H1 (cell line): ENCODE data around the gene ZNF560. TPM values are rescaled to one million over a fixed set of nuclear protein-coding genes. Genes with fewer than 3 reads are reported as not detected.

Experiments used
- CTCF ChIA-PET: fragments of 300-600 bp; sonication (Branson Sonifier 250); formaldehyde crosslinking; loops from one replicate; lab custom pipeline; 2021; ENCODE audit not compliant: partially characterized antibody; lab: Charles Lee
- POLR2A ChIA-PET: fragments of 300-600 bp; sonication (Branson Sonifier 250); formaldehyde crosslinking; loops from one replicate; lab custom pipeline; 2021; ENCODE audit warnings: inconsistent platforms; ENCODE audit not compliant: partially characterized antibody; lab: Charles Lee
- DNase-seq, 2 experiments: peaks; one replicate each; pipeline versions ENCODE4 v3.0.0 to v3.0.0-alpha.2; 2010 to 2022; ENCODE audit warnings: low spot score in 2 of 2, low read depth in 1 of 2, mixed read lengths in 1 of 2
- FAIRE-seq: peaks from 2 replicates; lab custom pipeline; 2011; peaks lifted over from hg19 to GRCh38; lab: Jason Lieb, UNC
- H2AFZ ChIP-seq: 2 replicates; pipeline ENCODE4 v1.8.1; 2012; ENCODE audit warnings: low read length, inconsistent platforms
- H2AK5ac ChIP-seq: 2 replicates; pipeline ENCODE4 v1.6.1; 2013; ENCODE audit warnings: low read depth, low read length
- H2BK120ac ChIP-seq: replicated peaks from 2 replicates; pipeline ENCODE3; 2013; ENCODE audit warnings: low read depth, low read length, inconsistent platforms
- H2BK12ac ChIP-seq: 2 replicates; pipeline ENCODE4 v1.6.1; 2013; ENCODE audit warnings: low read depth, low read length
- H2BK15ac ChIP-seq: 2 replicates; pipeline ENCODE4 v1.6.1; 2013; ENCODE audit warnings: low read length
- H2BK20ac ChIP-seq: 2 replicates; pipeline ENCODE4 v1.6.1; 2013; ENCODE audit warnings: low read length
- H2BK5ac ChIP-seq: 2 replicates; pipeline ENCODE4 v1.6.1; 2013; ENCODE audit warnings: low read depth, low read length
- H3K14ac ChIP-seq: 2 replicates; pipeline ENCODE4 v1.6.1; 2013; ENCODE audit warnings: inconsistent platforms; ENCODE audit not compliant: insufficient read length
- H3K18ac ChIP-seq: 2 replicates; pipeline ENCODE4 v1.6.1; 2013; ENCODE audit warnings: low read length; ENCODE audit errors: extremely low read depth
- H3K23ac ChIP-seq: 2 replicates; pipeline ENCODE4 v1.6.1; 2013; ENCODE audit warnings: inconsistent platforms; ENCODE audit not compliant: insufficient read length
- H3K23me2 ChIP-seq: 2 replicates; pipeline ENCODE4 v1.6.1; 2013; ENCODE audit warnings: low read depth, low read length
- H3K27ac ChIP-seq: 2 replicates; pipeline ENCODE4 v1.6.1; 2011; ENCODE audit warnings: low read depth, low read length, inconsistent platforms
- H3K27me3 ChIP-seq, 4 experiments: replicated peaks in 1 of 4; 1 replicate in 1 of 4; 2 replicates in 3 of 4; pipeline versions ENCODE4 v1.6.1 to v1.8.1; 2011 to 2013; ENCODE audit warnings: low read length in 3 of 4, mild to moderate bottlenecking in 3 of 4, inconsistent platforms in 2 of 4, mixed read lengths in 2 of 4, moderate library complexity in 1 of 4; ENCODE audit not compliant: control insufficient read depth in 3 of 4, insufficient read depth in 3 of 4; ENCODE audit errors: extremely low read depth in 1 of 4
- H3K36me3 ChIP-seq, 4 experiments: 2 replicates each; pipeline versions ENCODE4 v1.6.1 to v1.8.1; 2011 to 2013; ENCODE audit warnings: mild to moderate bottlenecking in 4 of 4, low read length in 3 of 4, moderate library complexity in 2 of 4, control low read depth in 1 of 4, inconsistent platforms in 1 of 4; ENCODE audit not compliant: insufficient read depth in 4 of 4, control insufficient read depth in 2 of 4
- H3K4ac ChIP-seq: replicated peaks from 2 replicates; pipeline ENCODE3; 2013; ENCODE audit warnings: low read length, low read depth, mixed read lengths, inconsistent platforms; ENCODE audit not compliant: insufficient read length
- H3K4me1 ChIP-seq, 4 experiments: replicated peaks in 1 of 4; 1 replicate in 1 of 4; 2 replicates in 3 of 4; pipeline versions ENCODE4 v1.6.1 to v1.8.1; 2011 to 2013; ENCODE audit warnings: low read length in 3 of 4, inconsistent platforms in 2 of 4, mixed read lengths in 1 of 4; ENCODE audit not compliant: insufficient read depth in 4 of 4, control insufficient read depth in 3 of 4
- H3K4me2 ChIP-seq, 2 experiments: 2 replicates each; pipeline versions ENCODE4 v1.6.1 to v1.8.1; 2011 to 2013; ENCODE audit warnings: low read depth in 2 of 2, low read length in 2 of 2, control low read depth in 1 of 2, inconsistent platforms in 1 of 2, mild to moderate bottlenecking in 1 of 2; ENCODE audit not compliant: insufficient read depth in 1 of 2
- H3K4me3 ChIP-seq, 4 experiments: fragments of 200-600, 300-600 bp in 1 of 4; sonication (generic), shearing (Covaris generic), sonication (Bioruptor Twin) in 1 of 4; 2 replicates each; pipeline versions ENCODE4 v1.5.1 to v1.8.1; 2011 to 2016; ENCODE audit warnings: low read length in 4 of 4, low read depth in 3 of 4, control low read depth in 2 of 4, inconsistent platforms in 2 of 4, mild to moderate bottlenecking in 2 of 4, mixed read lengths in 1 of 4, moderate library complexity in 1 of 4; ENCODE audit not compliant: insufficient read depth in 2 of 4; ENCODE audit errors: extremely low read depth in 1 of 4
- H3K56ac ChIP-seq: replicated peaks from 2 replicates; pipeline ENCODE3; 2013; ENCODE audit warnings: low read depth, mild to moderate bottlenecking, mixed read lengths, low read length, inconsistent platforms; ENCODE audit not compliant: insufficient read length
- H3K79me1 ChIP-seq: 2 replicates; pipeline ENCODE4 v1.6.1; 2013; ENCODE audit warnings: low read depth, low read length, control low read depth
- H3K79me2 ChIP-seq, 2 experiments: 2 replicates each; pipeline versions ENCODE4 v1.6.1 to v1.8.1; 2012 to 2013; ENCODE audit warnings: low read length in 2 of 2, mild to moderate bottlenecking in 2 of 2, inconsistent platforms in 1 of 2; ENCODE audit not compliant: insufficient read depth in 2 of 2, control insufficient read depth in 1 of 2
- H3K9ac ChIP-seq, 4 experiments: replicated peaks in 1 of 4; 1 replicate in 1 of 4; 2 replicates in 3 of 4; pipeline versions ENCODE4 v1.6.1 to v1.8.1; 2011 to 2013; ENCODE audit warnings: low read depth in 3 of 4, low read length in 3 of 4, control low read depth in 2 of 4, mild to moderate bottlenecking in 2 of 4, moderate library complexity in 2 of 4, inconsistent platforms in 1 of 4; ENCODE audit errors: extremely low read depth in 1 of 4
- H3K9me3 ChIP-seq, 2 experiments: 2 replicates each; pipeline versions ENCODE4 v1.6.1 to v1.8.1; 2012 to 2013; ENCODE audit warnings: mild to moderate bottlenecking in 2 of 2, moderate library complexity in 2 of 2, control low read depth in 1 of 2, inconsistent platforms in 1 of 2, low read depth in 1 of 2, low read length in 1 of 2, mixed read lengths in 1 of 2; ENCODE audit not compliant: insufficient read depth in 2 of 2
- H4K20me1 ChIP-seq, 2 experiments: replicated peaks in 1 of 2; 2 replicates each; pipeline versions ENCODE3 to v1.8.1; 2011 to 2013; ENCODE audit warnings: inconsistent platforms in 2 of 2, low read length in 2 of 2, mild to moderate bottlenecking in 1 of 2; ENCODE audit not compliant: insufficient read depth in 2 of 2, control insufficient read depth in 1 of 2
- H4K5ac ChIP-seq: 2 replicates; pipeline ENCODE4 v1.6.1; 2013; ENCODE audit warnings: low read length, low read depth, mixed read lengths, inconsistent platforms; ENCODE audit not compliant: insufficient read length
- H4K8ac ChIP-seq: 2 replicates; pipeline ENCODE4 v1.8.0; 2013; ENCODE audit warnings: mild to moderate bottlenecking, moderate library complexity, low read length, inconsistent platforms; ENCODE audit not compliant: insufficient read depth; ENCODE audit errors: extremely low read depth
- H4K91ac ChIP-seq: replicated peaks from 2 replicates; pipeline ENCODE3; 2013; ENCODE audit warnings: low read length, mixed read lengths, inconsistent platforms; ENCODE audit not compliant: insufficient read length
- BRCA1 ChIP-seq: IDR thresholded peaks from 2 replicates; pipeline ENCODE4 v1.6.1; 2012; ENCODE audit warnings: low read depth, low read length, improper control_type of control experiment
- CBX8 ChIP-seq: fragments of 300-800, 300-1000 bp; sonication (generic); IDR thresholded peaks from 2 replicates; pipeline ENCODE4 v1.7.1; 2016; ENCODE audit warnings: low read depth, low read length, borderline replicate concordance
- CEBPB ChIP-seq: IDR thresholded peaks from 2 replicates; pipeline ENCODE4 v1.6.1; 2012; ENCODE audit warnings: low read depth, low read length
- EP300 ChIP-seq, 2 experiments: IDR thresholded peaks; 1 replicate in 1 of 2; 2 replicates in 1 of 2; pipeline ENCODE4 v1.6.1; 2011 to 2012; ENCODE audit warnings: low read depth in 2 of 2, low read length in 2 of 2, mild to moderate bottlenecking in 2 of 2, borderline replicate concordance in 1 of 2, inconsistent platforms in 1 of 2, moderate library complexity in 1 of 2
- HDAC2 ChIP-seq, 2 experiments: fragments of 300-600 bp in 1 of 2; sonication (generic) in 1 of 2; IDR thresholded peaks; 2 replicates each; pipeline ENCODE4 v1.6.1; 2011 to 2012; ENCODE audit warnings: low read depth in 2 of 2, low read length in 2 of 2, mild to moderate bottlenecking in 2 of 2, moderate library complexity in 2 of 2, borderline replicate concordance in 1 of 2, inconsistent platforms in 1 of 2
- JUND ChIP-seq: IDR thresholded peaks from 2 replicates; pipeline ENCODE4 v1.6.1; 2011; ENCODE audit warnings: mild to moderate bottlenecking, improper control_type of control experiment, low read length
- KDM4A ChIP-seq: IDR thresholded peaks from one replicate; pipeline ENCODE4 v1.7.1; 2012; ENCODE audit warnings: low read depth, mild to moderate bottlenecking, moderate library complexity, low read length, inconsistent platforms; ENCODE audit not compliant: severe bottlenecking
- MAX ChIP-seq: IDR thresholded peaks from 2 replicates; pipeline ENCODE4 v1.6.1; 2012; ENCODE audit warnings: inconsistent platforms
- NANOG ChIP-seq: IDR thresholded peaks from 2 replicates; pipeline ENCODE4 v1.6.1; 2011; ENCODE audit warnings: low read length, low read depth, mild to moderate bottlenecking, inconsistent platforms; ENCODE audit not compliant: insufficient read depth, poor library complexity, severe bottlenecking
- POLR2A ChIP-seq, 2 experiments: IDR thresholded peaks; 1 replicate in 1 of 2; 2 replicates in 1 of 2; pipeline ENCODE4 v1.6.1; 2011; ENCODE audit warnings: low read depth in 2 of 2, low read length in 2 of 2, mild to moderate bottlenecking in 2 of 2; ENCODE audit errors: control extremely low read depth in 1 of 2
- POU5F1 ChIP-seq: IDR thresholded peaks from 2 replicates; pipeline ENCODE4 v1.6.1; 2011; ENCODE audit warnings: low read depth, mild to moderate bottlenecking, low read length, moderate library complexity
- RXRA ChIP-seq: IDR thresholded peaks from 2 replicates; pipeline ENCODE4 v1.6.1; 2011; ENCODE audit warnings: low read depth, mild to moderate bottlenecking, low read length, moderate library complexity; ENCODE audit not compliant: insufficient read depth
- SP1 ChIP-seq: IDR thresholded peaks from 2 replicates; pipeline ENCODE4 v1.6.1; 2011; ENCODE audit warnings: low read depth, low read length
- TBP ChIP-seq: IDR thresholded peaks from 2 replicates; pipeline ENCODE4 v1.6.1; 2011; ENCODE audit warnings: low read depth, low read length, improper control_type of control experiment
- WGBS, 2 experiments: shearing (Covaris generic) in 1 of 2; methylation state at CpG; one replicate each; pipeline versions ENCODE4 v1.1.6 to v1.1.7; 2013 to 2015; ENCODE audit warnings: low lambda C conversion rate in 2 of 2, mixed read lengths in 2 of 2, inconsistent platforms in 1 of 2, low coverage in 1 of 2, missing lambda C conversion rate in 1 of 2; ENCODE audit not compliant: insufficient replicate concordance in 2 of 2, insufficient coverage in 1 of 2, insufficient read length in 1 of 2; ENCODE audit errors: extremely low coverage in 1 of 2, missing lambda C conversion rate in 1 of 2; 5-methylcytosine and 5-hydroxymethylcytosine counted together
- polyA plus RNA-seq, 7 experiments: library from polyadenylated mRNA; depleted of rRNA in 3 of 7; stranded (reverse) in 5 of 7; unstranded in 2 of 7; fragments of >200 nt in 5 of 7; fragments of 200-250 nt in 2 of 7; gene quantifications; 1 replicate in 5 of 7; 2 replicates in 1 of 7; 4 replicates in 1 of 7; pipeline versions ENCODE4 v1.2.1 to v1.2.3, GENCODE V29; 2011 to 2013; ENCODE audit warnings: missing spikeins in 2 of 7, mixed read lengths in 2 of 7
- total RNA-seq: library from RNA; stranded (reverse); fragmentation: NEBNext Ultra II Directional; extraction: Animal tissue kit (Norgen Biotek cat#: 25700); gene quantifications from 2 replicates; pipeline ENCODE4 v1.2.1, GENCODE V29; 2021

Gene ZNF560
- total and polyA plus RNA-seq, 2 of the 8 experiments (the other 6 are each of a cell fraction or from before 2014, with no cell fraction given), result 0.02 TPM; not detected in 1

GRCh38 chr19:9531933-9532332, 33.5 kb upstream of the ZNF560 start:
- Histone ChIP-seq H3K4me3 (no peak overlapping the region), H2BK120ac (no peak overlapping the region)
- CTCF ChIA-PET, result no interaction called here
- TF ChIP-seq JUND, result no peak
- TF ChIP-seq TBP, result no peak
- TF ChIP-seq CBX8, result no peak
- no peak for TF ChIP-seq POLR2A (IDR thresholded peaks at IDR 0.05; ENCODE audit: control extremely low read depth in 1 of 2, low read depth in 2 of 2, low read length in 2 of 2)
- no peak for TF ChIP-seq RXRA
- no peak for TF ChIP-seq POU5F1
- TF ChIP-seq NANOG, result no peak
- TF ChIP-seq BRCA1, result no peak
- no peak for TF ChIP-seq SP1
- TF ChIP-seq CEBPB, result no peak
- no peak for TF ChIP-seq HDAC2 (IDR thresholded peaks at IDR 0.05; ENCODE audit: borderline replicate concordance in 1 of 2, low read depth in 2 of 2, low read length in 2 of 2)
- TF ChIP-seq MAX, result no peak
- no peak for TF ChIP-seq EP300 (IDR thresholded peaks at IDR 0.05; ENCODE audit: borderline replicate concordance in 1 of 2, low read depth in 2 of 2, low read length in 2 of 2)
- TF ChIP-seq KDM4A, result no peak

More at GRCh38 chr19:9531933-9532332, 33.5 kb upstream of the ZNF560 start:
- Histone ChIP-seq H3K4me1 (no peaks in the 10 kb centered on the region), H2BK20ac (no peak overlapping the region), H3K14ac (no peak overlapping the region), H2BK12ac (no peak overlapping the region), H4K5ac (no peak overlapping the region), H3K9ac (no peak overlapping the region), H3K79me1 (peaks cover 2% of the 10 kb centered on the region; the same call in 1 of the 2 replicates), H3K36me3 (peaks cover 47 to 99% (median 80%) of the 10 kb centered on the region in 4 experiments), H4K20me1 (no peaks in the 10 kb centered on the region), H3K27me3 (no peaks in the 10 kb centered on the region), H3K23me2 (no peaks in the 10 kb centered on the region), H3K23ac (no peak overlapping the region), H3K56ac (no peak overlapping the region), H3K4me2 (no peak overlapping the region), H2AK5ac (no peak overlapping the region), H3K79me2 (peaks cover 0 to 12% of the 10 kb centered on the region in 2 experiments; a peak in 2 of 4 replicates), H3K4ac (no peak overlapping the region), H3K27ac (no peak overlapping the region), H4K91ac (no peak overlapping the region), H3K9me3 (peaks cover 65 to 79% of the 10 kb centered on the region in 2 experiments), H4K8ac (no peak overlapping the region), H2AFZ (no peak overlapping the region), H3K18ac (no peak overlapping the region), H2BK5ac (no peak overlapping the region), H2BK15ac (no peak overlapping the region)
- DNase-seq (no peak), FAIRE-seq (no peak)
- 95% methylated on average over 4 of the region's 4 CpGs; no CpG with 5 or more reads in 1 of the 2 experiments for WGBS, 2 experiments
- POLR2A ChIA-PET, result no interaction called here
